ENCODE data around the gene SLC19A3. TPM values are rescaled to one million over a fixed set of nuclear protein-coding genes. Genes with fewer than 3 reads are reported as not detected.

Gene SLC19A3
- polyA plus RNA-seq, 4 donors = 5.7 to 10.4 (median 9.0) TPM

DNA sequence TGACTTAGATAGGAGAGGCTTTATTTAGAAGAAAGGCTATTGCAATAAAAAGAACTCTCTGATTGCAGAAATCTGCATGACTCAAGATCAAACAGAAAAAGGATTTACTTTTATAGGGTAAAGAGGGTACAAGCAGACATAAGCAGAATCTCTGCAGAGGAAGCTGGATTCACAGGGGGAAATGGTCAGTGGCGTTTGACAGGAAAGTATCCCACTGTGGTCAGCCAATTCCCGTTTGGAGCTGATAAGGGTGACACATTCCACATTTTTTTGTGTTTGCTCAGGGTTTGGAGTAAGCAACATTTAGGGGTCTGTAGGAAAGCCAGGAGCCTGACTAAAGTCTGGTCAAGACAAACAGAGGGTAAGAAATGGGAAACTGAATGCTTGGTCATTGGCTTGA is 75.2 kb downstream of the SLC19A3 start:
- no peak for DNase-seq (ENCODE audit: low read depth in 4 of 4, low spot score in 2 of 4)

GRCh38 chr2:227634201-227634600 is 83.6 kb downstream of the SLC19A3 start:
- no peak for DNase-seq (ENCODE audit: low read depth in 4 of 4, low spot score in 2 of 4)

Other genes with a start within 250 kb of the SLC19A3 start
- gene AGFG1, start 245.9 kb downstream of the SLC19A3 start, polyA plus RNA-seq (ENCODE audit: insufficient read length in 4 of 4) = 10 to 100 TPM; 65.6 to 83.0 (median 72.3) TPM
- gene SCYGR2, start 119.1 kb downstream of the SLC19A3 start, polyA plus RNA-seq (ENCODE audit: insufficient read length in 4 of 4) = not detected
- gene SCYGR3, start 103.2 kb downstream of the SLC19A3 start, polyA plus RNA-seq (ENCODE audit: insufficient read length in 4 of 4) = not detected
- not detected for gene SCYGR4, start 100.5 kb downstream of the SLC19A3 start, polyA plus RNA-seq (ENCODE audit: insufficient read length in 4 of 4)
- gene SCYGR5, start 51.2 kb downstream of the SLC19A3 start, polyA plus RNA-seq (ENCODE audit: insufficient read length in 4 of 4) = not detected
- not detected for gene SCYGR6, start 6.7 kb upstream of the SLC19A3 start, polyA plus RNA-seq (ENCODE audit: insufficient read length in 4 of 4)
- gene SCYGR7, start 10.3 kb upstream of the SLC19A3 start, polyA plus RNA-seq (ENCODE audit: insufficient read length in 4 of 4) = not detected
- not detected for gene SCYGR8, start 27.9 kb upstream of the SLC19A3 start, polyA plus RNA-seq (ENCODE audit: insufficient read length in 4 of 4)
- gene CCL20, start 95.8 kb upstream of the SLC19A3 start, polyA plus RNA-seq (ENCODE audit: insufficient read length in 4 of 4) = under 1 TPM; 0.23 to 0.61 (median 0.42) TPM
- under 1 TPM; 0.37 to 0.95 (median 0.66) TPM for gene DAW1, start 153.6 kb upstream of the SLC19A3 start, polyA plus RNA-seq (ENCODE audit: insufficient read length in 4 of 4)

Measured in left renal cortex interstitium (tissue), 4 donors.